HG03575 (cell line): ENCODE measurements around the gene PNPLA7.
"Not testable (repeated sequence)": the region's sequence is repeated elsewhere in the genome, so short reads cannot be mapped to it uniquely, and the experiment has no call there.

Source experiments
- ATAC-seq: cut with Tn5 transposase; IDR thresholded peaks from one replicate; pipeline ENCODE4 v1.9.1; 2021; ENCODE audit not compliant: unreplicated experiment, insufficient number of reproducible peaks, low FRiP score; ENCODE audit errors: extremely low read depth

Gene PNPLA7

DNA sequence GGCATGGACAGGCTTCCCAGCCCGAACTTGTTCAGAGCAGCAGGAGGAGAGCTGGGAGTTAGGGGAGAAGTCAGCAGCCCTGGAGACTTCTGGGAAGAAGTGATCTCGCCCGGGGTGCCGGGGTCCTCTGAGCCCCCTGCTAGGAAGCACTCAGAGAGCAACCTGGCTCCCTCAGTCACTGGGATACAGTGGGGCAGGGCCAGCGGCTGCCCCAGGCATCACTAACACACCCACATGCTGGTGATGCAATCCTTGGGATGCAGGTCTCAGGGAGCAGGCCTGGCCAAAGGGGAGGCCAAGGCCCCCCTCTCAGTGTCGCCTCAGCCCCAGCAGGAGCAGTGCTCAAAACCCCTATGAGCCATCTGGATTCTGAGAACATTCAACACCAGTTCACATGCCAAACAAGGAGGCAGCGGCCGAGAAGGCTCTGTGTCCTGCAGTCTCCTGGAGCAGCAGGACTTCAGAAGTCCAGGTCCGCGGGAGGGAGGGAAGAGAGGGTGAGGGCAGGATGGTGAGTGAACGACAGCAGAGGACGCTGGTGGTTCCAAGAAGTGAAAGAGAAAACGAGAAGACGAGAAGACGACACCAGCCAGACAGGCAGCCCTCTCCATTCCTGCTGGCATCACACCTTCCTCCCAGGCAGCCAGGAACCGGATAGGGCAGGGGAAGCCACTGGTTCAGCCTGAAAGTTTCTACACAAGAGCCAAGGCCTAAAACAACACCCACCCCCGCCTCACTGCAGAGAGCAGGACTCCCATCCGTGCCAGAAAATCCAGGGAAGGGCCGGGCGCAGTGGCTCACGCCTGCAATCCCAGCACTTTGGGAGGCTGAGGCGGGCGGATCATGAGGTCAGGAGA is 2.3 kb downstream of the PNPLA7 start:
- ATAC-seq: no peak

GRCh38 chr9:137545123-137545522 is 5.1 kb downstream of the PNPLA7 start:
- no peak for ATAC-seq

- ATAC-seq: no peak
These were observed 5.9 kb downstream of the PNPLA7 start for GRCh38 chr9:137544176-137544760.

DNA sequence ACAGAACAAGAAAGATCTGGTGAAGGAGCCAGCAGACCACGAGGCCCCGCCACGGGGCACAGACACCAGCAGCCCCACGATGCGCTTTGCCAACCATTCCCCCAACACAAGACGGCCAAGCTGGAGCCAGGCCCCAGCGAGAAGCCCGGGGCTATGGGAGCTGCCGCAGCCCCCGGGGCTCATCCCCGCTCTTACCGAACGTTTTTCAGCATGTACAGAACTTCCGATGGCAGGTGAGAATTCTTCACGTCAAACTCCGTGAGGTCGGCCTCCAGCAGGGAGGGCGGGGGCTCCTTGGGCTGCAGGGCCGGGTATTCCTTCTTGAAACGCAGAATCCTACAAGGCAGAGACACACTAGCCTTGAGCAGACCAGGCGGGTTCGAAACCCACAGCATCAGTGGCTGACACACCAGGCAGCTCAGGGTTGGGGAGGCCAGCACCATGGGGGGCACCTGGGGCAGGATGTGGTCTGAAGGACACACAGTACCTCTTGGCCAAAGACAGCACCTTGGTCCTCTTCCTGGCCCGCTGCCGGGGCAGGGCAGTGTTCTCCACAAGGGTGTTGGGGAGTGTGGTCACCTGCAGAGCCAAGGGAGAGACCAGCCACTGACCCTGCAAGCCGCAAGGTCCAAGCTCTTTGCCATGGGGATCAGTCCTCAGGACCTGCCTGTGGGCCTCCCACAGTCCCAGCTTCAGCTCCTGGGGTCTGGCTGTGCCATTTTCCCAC is 6.8 kb downstream of the PNPLA7 start:
- no peak for ATAC-seq

DNA sequence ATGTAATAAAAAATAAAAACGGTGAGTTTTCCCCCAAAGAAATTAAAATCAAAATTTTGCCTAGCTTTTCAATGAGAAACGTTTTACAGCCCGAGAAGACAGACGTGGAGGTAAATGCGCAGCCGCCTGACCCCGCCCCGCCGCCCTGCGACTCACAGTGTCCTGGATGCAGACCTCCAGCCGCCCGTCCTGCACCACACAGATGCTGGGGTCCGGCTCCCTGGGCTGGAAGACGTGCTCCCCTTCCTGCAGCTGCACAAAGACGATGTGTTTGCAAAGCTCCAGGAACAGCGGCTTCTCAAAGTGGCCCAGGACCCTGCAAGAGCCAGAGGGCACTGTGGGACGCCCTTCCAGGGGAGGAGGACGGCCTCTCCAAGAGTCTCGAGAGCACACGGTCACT is 7.7 kb downstream of the PNPLA7 start:
- no peak for ATAC-seq

DNA sequence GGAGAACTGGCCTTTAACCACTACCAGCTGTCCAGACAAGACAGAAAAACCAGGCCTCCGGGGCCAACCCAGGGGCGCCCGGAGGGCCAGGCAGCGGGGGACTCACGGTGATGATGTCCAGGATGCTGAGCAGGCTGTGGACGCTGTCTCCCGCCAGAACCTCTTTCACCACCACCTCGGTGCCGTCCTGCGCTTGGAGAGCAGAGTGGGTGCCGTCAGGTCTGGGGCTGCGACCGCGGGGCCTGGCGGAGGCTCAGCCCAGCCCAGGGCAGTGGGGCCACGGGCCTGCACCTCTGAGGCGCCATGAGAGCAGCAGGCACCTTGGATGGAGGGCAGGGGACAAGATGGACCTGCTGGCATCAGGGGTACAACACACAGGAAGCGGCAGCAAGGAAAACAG is 9.7 kb downstream of the PNPLA7 start:
- no peak for ATAC-seq

DNA sequence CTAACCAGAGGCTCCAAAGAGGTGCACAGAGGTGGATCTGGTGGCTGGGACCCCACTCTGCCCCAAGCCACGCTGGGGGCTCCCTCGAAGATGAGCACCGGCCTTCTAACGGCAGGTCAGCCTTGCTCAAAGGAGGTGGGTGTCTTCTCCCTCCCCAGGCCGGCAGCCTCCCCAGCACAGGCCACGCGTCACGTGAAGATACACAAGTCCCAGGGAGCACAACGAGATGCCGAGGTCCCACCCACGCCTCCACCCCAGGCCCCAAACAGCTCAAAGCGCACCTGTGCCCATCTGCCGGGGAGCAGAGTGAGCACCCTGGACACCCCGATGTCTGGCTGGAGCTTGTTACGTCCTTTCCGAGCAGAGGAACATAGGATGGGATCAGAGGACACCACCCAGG is 12.1 kb downstream of the PNPLA7 start:
- no peak for ATAC-seq

DNA sequence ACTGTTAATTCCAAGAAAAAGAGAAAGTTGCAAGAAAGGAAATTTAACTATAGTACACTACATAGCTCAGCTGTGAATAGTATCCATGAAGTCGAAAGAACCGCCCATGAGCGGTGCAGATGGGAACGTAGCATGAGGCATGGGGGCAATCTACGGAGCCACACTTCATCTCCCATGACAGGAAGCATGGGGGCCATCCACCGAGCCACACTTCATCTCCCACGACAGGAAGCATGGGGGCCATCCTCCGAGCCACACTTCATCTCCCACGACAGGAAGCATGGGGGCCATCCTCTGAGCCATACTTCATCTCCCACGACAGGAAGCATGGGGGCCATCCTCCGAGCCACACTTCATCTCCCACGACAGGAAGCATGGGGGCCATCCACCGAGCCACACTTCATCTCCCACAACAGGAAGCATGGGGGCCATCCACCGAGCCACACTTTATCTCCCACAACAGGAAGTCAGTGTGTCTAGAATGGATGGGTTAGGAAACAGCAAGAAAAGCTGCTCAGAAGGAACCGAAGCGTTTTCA is 13.5 kb downstream of the PNPLA7 start:
- not testable (repeated sequence) for ATAC-seq

GRCh38 chr9:137535120-137535428 is 15.1 kb downstream of the PNPLA7 start:
- ATAC-seq: no peak

DNA sequence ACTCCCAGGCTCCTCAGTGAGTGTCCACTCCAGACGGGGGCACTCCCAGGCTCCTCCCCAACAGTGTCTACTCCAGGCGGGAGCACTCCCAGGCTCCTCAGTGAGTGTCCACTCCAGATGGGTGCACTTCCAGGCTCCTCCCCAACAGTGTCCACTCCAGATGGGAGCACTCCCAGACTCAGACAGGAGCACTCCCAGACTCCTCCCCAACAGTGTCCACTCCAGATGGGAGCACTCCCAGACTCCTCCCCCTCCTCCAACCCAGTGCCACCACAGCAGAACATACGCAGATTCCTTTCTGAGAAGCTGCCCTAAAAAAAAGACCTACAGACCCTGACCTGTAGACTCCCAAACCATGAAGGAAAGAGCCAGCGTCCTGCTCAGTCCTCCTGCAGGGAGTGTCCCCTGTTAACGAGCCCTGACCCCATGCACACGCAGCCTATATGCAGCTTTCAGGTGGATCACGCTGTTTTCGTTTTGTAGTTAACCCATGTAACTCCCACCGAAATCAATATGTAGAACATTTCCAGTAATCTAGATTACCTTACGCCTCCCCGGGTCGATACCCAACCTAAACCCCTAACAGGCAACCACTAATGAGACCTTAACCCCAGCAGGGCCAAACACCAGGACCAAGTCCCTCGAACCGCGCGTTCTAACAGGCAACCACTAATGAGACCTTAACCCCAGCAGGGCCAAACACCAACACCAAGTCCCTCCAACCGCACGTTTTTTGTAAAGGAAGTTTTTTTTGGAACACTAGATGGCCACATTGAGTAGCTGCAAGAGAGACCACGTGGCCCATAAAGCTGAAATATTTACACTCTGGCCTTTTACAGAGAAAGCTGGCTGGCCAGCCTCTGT is 15.7 kb downstream of the PNPLA7 start:
- no peak for ATAC-seq

DNA sequence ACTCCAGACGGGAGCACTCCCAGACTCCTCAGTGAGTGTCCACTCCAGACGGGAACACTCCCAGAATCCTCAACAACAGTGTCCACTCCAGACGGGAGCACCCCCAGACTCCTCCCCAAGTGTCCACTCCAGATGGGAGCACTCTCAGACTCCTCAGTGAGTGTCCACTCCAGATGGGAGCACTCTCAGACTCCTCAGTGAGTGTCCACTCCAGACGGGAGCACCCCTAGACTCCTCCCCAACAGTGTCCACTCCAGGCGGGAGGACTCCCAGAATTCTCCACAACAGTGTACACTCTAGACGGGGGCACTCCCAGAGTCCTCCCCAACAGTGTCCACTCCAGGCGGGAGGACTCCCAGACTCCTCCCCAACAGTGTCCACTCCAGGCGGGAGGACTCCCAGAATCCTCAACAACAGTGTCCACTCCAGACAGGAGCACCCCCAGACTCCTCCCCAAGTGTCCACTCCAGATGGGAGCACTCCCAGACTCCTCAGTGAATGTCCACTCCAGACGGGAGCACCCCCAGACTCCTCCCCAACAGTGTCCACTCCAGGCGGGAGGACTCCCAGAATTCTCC is 17.2 kb downstream of the PNPLA7 start:
- ATAC-seq: not testable (repeated sequence)

DNA sequence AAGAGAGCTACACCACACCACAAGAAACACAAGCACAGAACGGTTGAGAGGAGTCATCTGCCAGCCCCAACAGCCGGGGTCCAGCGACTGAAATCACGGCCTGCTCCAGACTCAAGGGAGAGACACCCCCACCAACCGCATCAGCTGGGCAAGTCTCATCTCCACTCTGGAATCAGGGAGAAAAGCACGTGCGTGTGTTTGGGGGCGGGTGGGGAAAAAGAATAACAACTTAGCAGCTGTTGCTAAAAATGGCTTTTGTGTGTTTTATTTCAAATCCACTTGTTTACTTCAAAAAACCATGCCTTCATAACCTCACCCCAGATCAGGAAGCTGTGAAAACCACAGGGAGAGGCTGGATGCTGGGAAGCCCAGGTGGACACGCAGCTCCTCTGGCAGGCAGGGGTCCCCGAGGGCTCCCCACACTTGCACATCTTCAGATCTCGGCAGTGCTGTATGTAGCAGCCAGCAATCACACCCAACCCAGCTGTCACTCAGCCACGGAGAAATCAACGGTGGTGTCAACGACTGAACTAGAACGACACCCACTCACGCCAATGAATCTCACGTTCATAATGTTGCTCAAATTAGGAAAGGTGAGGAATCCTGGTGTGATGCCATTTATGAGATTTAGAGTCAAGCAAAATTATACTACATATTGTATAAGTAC is 19.0 kb downstream of the PNPLA7 start:
- ATAC-seq: no peak

- ATAC-seq: no peak
These were observed 19.9 kb downstream of the PNPLA7 start for GRCh38 chr9:137530331-137530730.

- no peak for ATAC-seq
These were observed 25.3 kb downstream of the PNPLA7 start for GRCh38 chr9:137524981-137525317.

DNA sequence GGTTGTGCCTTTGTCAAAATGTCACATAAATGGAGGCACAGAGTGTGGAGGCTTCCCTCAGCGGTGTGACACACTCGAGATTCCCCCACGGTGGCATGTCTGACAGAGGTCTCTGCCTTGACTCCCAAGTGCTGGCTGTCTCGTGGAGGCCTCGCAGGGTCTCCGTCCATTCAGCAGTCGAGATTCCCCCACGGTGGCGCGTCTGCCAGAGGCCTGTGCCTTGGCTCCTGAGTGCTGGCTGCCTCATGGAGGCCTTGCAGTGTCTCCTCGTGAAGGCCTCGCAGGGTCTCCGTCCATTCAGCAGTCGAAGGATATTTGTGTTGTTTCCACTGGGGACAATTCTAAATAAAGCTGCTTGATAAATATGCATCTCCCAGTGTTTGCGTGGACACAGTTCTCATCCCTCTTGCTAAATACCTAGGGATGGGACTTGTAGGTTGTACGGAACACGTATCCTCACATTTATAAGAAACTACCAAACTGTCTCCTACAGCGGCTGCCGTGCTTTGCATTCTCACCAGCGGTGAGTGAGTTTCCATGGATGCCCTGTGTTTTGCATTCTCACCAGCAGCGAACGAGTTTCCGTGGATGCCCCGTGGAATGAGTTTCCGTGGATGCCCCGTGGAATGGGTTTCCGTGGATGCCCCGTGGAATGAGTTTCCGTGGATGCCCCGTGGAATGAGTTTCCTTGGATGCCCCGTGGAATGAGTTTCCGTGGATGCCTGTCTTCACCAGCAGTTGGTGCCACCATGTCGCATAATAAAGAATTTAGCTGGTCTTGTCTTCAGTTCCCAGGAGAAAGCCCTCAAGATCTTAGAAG is 25.8 kb downstream of the PNPLA7 start:
- ATAC-seq: no peak

- ATAC-seq: no peak
These were observed 27.3 kb downstream of the PNPLA7 start for GRCh38 chr9:137522746-137523455.

- ATAC-seq: no peak
These were observed 28.7 kb downstream of the PNPLA7 start for GRCh38 chr9:137521405-137521985.
